HCT116 (cell line): ENCODE data around the gene GPD2.

Experiments used
- ELF1 ChIP-seq: IDR thresholded peaks from 2 replicates; pipeline ENCODE4 v1.6.1; 2012; ENCODE audit warnings: low read depth, borderline replicate concordance
- EZH2 ChIP-seq: fragments of 200-600 bp; sonication (generic); IDR thresholded peaks from 2 replicates; pipeline ENCODE4 v1.6.1; 2017; ENCODE audit warnings: antibody characterized with exemption, mixed run types
- EZH2phosphoT487 ChIP-seq: fragments of 200-600 bp; IDR thresholded peaks from 2 replicates; pipeline ENCODE4 v1.6.1; 2018; ENCODE audit warnings: antibody characterized with exemption, borderline replicate concordance
- FOSL1 ChIP-seq: IDR thresholded peaks from 2 replicates; pipeline ENCODE4 v1.6.1; 2012; ENCODE audit warnings: low read depth
- POLR2A ChIP-seq: IDR thresholded peaks from 2 replicates; pipeline ENCODE4 v1.7.0; 2011; ENCODE audit warnings: borderline replicate concordance; ENCODE audit not compliant: insufficient read depth, insufficient read length; ENCODE audit errors: extremely low read depth
- POLR2AphosphoS5 ChIP-seq: IDR thresholded peaks from 2 replicates; pipeline ENCODE4 v1.6.1; 2011; ENCODE audit warnings: mild to moderate bottlenecking, low read depth, low read length, moderate library complexity
- RAD21 ChIP-seq: IDR thresholded peaks from 2 replicates; pipeline ENCODE4 v1.6.1; 2012; ENCODE audit warnings: low read depth, mild to moderate bottlenecking
- SIN3A ChIP-seq: IDR thresholded peaks from 2 replicates; pipeline ENCODE4 v1.6.1; 2012; ENCODE audit warnings: low read depth
- TF ChIP-seq, protein P1 (sequence below), 3 experiments: fragments of 200-600 bp in 1 of 3; sonication (generic) in 1 of 3; IDR thresholded peaks in 2 of 3; conservative IDR thresholded peaks in 1 of 3; 2 replicates each; pipeline ENCODE4 v1.5.1; 2012 to 2017; ENCODE audit warnings: low read depth in 2 of 3, low read length in 2 of 3, antibody characterized with exemption in 1 of 3, borderline replicate concordance in 1 of 3, control low read depth in 1 of 3, mild to moderate bottlenecking in 1 of 3, mixed read lengths in 1 of 3, mixed run types in 1 of 3, moderate library complexity in 1 of 3; ENCODE audit not compliant: insufficient read depth in 1 of 3
- TF ChIP-seq, protein P2 (sequence below): IDR thresholded peaks from 2 replicates; pipeline ENCODE4 v1.6.1; 2011; ENCODE audit warnings: mild to moderate bottlenecking, low read length, moderate library complexity; ENCODE audit not compliant: insufficient replicate concordance; ENCODE audit errors: extremely low read depth
- TF ChIP-seq, protein P3 (sequence below): IDR thresholded peaks from 2 replicates; pipeline ENCODE4 v1.6.1; 2012
- TF ChIP-seq, protein P4 (sequence below): IDR thresholded peaks from 2 replicates; pipeline ENCODE4 v1.6.1; 2012; ENCODE audit warnings: low read depth

DNA sequence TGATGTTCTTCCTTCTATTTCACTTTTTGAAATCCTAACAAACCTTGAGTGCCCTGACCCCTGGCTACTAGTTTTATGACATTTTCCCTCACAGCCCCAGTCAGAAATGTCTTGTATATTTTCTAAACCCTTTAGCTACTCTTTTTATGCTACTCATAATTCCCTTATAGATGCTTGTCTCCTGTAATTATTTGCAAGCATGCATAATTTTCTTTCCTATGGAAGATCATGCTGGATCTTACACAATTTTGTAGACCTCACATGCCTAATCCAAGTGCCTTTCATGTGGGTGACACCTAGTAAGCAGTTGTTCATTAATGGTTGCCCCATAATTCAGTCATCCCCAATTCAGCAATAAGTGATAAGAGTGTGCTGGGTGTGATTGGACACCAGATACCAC is 6.9 kb downstream of the GPD2 start:
- TF ChIP-seq, protein P1, sequence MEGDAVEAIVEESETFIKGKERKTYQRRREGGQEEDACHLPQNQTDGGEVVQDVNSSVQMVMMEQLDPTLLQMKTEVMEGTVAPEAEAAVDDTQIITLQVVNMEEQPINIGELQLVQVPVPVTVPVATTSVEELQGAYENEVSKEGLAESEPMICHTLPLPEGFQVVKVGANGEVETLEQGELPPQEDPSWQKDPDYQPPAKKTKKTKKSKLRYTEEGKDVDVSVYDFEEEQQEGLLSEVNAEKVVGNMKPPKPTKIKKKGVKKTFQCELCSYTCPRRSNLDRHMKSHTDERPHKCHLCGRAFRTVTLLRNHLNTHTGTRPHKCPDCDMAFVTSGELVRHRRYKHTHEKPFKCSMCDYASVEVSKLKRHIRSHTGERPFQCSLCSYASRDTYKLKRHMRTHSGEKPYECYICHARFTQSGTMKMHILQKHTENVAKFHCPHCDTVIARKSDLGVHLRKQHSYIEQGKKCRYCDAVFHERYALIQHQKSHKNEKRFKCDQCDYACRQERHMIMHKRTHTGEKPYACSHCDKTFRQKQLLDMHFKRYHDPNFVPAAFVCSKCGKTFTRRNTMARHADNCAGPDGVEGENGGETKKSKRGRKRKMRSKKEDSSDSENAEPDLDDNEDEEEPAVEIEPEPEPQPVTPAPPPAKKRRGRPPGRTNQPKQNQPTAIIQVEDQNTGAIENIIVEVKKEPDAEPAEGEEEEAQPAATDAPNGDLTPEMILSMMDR (IDR thresholded peaks at IDR 0.05 in 2 of 3, conservative IDR thresholded peaks at IDR 0.05 in 1 of 3; ENCODE audit: borderline replicate concordance in 1 of 3, insufficient read depth in 1 of 3, low read depth in 2 of 3, low read length in 2 of 3), result no peak
- TF ChIP-seq, protein P2, sequence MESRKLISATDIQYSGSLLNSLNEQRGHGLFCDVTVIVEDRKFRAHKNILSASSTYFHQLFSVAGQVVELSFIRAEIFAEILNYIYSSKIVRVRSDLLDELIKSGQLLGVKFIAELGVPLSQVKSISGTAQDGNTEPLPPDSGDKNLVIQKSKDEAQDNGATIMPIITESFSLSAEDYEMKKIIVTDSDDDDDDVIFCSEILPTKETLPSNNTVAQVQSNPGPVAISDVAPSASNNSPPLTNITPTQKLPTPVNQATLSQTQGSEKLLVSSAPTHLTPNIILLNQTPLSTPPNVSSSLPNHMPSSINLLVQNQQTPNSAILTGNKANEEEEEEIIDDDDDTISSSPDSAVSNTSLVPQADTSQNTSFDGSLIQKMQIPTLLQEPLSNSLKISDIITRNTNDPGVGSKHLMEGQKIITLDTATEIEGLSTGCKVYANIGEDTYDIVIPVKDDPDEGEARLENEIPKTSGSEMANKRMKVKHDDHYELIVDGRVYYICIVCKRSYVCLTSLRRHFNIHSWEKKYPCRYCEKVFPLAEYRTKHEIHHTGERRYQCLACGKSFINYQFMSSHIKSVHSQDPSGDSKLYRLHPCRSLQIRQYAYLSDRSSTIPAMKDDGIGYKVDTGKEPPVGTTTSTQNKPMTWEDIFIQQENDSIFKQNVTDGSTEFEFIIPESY, result no peak
- TF ChIP-seq ELF1 (no peak), POLR2AphosphoS5 (no peak), FOSL1 (no peak), POLR2A (no peak), SIN3A (no peak), RAD21 (no peak), EZH2 (no peak), EZH2phosphoT487 (no peak)
- TF ChIP-seq, protein P3, sequence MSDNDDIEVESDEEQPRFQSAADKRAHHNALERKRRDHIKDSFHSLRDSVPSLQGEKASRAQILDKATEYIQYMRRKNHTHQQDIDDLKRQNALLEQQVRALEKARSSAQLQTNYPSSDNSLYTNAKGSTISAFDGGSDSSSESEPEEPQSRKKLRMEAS, result no peak
- TF ChIP-seq, protein P4, sequence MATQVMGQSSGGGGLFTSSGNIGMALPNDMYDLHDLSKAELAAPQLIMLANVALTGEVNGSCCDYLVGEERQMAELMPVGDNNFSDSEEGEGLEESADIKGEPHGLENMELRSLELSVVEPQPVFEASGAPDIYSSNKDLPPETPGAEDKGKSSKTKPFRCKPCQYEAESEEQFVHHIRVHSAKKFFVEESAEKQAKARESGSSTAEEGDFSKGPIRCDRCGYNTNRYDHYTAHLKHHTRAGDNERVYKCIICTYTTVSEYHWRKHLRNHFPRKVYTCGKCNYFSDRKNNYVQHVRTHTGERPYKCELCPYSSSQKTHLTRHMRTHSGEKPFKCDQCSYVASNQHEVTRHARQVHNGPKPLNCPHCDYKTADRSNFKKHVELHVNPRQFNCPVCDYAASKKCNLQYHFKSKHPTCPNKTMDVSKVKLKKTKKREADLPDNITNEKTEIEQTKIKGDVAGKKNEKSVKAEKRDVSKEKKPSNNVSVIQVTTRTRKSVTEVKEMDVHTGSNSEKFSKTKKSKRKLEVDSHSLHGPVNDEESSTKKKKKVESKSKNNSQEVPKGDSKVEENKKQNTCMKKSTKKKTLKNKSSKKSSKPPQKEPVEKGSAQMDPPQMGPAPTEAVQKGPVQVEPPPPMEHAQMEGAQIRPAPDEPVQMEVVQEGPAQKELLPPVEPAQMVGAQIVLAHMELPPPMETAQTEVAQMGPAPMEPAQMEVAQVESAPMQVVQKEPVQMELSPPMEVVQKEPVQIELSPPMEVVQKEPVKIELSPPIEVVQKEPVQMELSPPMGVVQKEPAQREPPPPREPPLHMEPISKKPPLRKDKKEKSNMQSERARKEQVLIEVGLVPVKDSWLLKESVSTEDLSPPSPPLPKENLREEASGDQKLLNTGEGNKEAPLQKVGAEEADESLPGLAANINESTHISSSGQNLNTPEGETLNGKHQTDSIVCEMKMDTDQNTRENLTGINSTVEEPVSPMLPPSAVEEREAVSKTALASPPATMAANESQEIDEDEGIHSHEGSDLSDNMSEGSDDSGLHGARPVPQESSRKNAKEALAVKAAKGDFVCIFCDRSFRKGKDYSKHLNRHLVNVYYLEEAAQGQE, result no peak
